Measurements from ENCODE around the gene IL13RA1.
"Not testable (repeated sequence)": the region's sequence is repeated elsewhere in the genome, so short reads cannot be mapped to it uniquely, and the experiment has no call there.

IL13RA1 gene

DNA sequence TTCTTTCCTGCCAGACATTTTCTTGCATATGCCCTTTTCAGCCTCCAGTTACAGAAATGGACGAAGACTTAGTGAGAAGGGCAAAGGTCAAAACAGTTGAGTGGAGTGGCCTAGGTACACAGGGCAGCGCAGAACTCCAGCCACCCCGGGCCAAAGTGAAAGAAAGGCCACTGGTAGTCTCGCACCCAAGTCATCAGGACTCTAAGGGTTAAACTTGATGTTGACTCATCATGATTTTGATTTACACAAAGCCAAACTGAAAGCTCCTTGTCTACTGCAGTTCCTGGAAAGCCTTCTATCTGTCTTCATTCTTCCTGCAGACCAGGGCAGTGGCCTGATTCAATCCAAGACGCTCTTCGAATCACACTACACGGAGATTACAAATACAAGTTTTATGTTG, 2.6 kb upstream of the IL13RA1 start:
- DNase-seq: peak; percentile 31
- no peaks in the 10 kb centered on the region for H3K36me3 ChIP-seq (replicated peaks)
- H3K4me3 ChIP-seq (ENCODE audit: low read depth, low read length): no peak overlapping the region
- no peak overlapping the region for H3K27ac ChIP-seq
- no peaks in the 10 kb centered on the region for H3K27me3 ChIP-seq (replicated peaks)
- in situ Hi-C loops (cut with HindIII; ENCODE audit: low pct_ligation_motif_present, low sequenced_read_pairs): no loop called here
- TF ChIP-seq, protein P1, sequence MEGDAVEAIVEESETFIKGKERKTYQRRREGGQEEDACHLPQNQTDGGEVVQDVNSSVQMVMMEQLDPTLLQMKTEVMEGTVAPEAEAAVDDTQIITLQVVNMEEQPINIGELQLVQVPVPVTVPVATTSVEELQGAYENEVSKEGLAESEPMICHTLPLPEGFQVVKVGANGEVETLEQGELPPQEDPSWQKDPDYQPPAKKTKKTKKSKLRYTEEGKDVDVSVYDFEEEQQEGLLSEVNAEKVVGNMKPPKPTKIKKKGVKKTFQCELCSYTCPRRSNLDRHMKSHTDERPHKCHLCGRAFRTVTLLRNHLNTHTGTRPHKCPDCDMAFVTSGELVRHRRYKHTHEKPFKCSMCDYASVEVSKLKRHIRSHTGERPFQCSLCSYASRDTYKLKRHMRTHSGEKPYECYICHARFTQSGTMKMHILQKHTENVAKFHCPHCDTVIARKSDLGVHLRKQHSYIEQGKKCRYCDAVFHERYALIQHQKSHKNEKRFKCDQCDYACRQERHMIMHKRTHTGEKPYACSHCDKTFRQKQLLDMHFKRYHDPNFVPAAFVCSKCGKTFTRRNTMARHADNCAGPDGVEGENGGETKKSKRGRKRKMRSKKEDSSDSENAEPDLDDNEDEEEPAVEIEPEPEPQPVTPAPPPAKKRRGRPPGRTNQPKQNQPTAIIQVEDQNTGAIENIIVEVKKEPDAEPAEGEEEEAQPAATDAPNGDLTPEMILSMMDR (IDR thresholded peaks at IDR 0.05; ENCODE audit: low read depth, low read length, missing control alignments): no peak

DNA sequence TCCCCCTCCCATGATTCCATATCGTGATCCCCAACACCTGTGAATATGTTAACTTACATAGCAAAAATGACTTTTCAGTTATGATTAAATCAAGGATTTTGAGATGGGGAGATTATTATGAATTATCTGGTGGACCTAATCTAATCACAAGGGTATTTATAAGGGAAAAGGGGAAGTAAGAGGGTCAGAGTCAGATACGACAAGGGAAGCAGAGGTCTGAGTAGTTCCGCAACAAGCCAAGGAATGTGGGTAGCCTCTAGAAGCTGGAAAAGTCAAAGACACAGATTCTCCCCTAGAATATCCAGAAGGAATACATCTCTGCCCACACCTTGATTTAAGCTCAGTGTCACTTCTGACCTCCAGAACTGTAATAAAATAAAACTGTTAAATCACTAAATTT, 1.0 kb upstream of the IL13RA1 start:
- Histone ChIP-seq H3K27me3 (replicated peaks) (no peaks in the 10 kb centered on the region), H3K36me3 (replicated peaks) (no peaks in the 10 kb centered on the region), H3K4me3 (ENCODE audit: low read depth, low read length) (no peak overlapping the region), H3K27ac (no peak overlapping the region)
- TF ChIP-seq, protein P1 (IDR thresholded peaks at IDR 0.05; ENCODE audit: low read depth, low read length, missing control alignments): no peak
- DNase-seq: no peak
- in situ Hi-C loops (cut with HindIII; ENCODE audit: low pct_ligation_motif_present, low sequenced_read_pairs): no loop called here

DNA sequence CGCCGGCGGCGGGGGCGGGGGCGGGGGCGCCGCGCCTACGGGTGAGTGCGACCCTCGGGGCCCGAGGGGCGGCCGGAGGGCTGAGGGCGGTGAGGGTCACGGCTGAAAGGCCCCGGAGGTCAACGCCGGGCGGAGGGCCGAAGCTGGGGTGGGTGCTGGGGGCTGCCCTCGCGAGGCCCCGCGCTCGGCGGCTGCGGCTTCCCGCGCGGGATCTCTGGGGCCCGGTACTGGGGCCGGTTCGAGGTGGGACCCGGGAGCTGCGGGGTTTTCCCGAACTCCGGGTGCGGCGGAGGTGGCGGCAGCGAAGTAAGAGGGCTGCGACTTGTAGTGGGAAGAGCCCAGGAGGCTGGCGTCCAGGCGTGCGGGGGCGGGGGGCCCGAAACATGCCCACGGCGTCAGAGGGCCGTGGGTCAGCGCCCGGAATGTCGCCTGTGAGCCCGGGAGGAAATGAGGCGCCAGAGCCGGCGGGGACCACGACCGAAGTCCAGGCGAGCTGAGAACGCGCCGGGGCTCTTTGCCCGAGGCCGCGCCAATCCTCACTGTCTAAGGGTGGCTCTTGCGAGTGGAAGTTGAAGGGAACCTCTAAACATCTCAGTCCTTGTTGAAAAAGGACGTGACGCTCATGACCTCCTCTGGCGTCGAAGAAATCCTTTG, 407 bp downstream of the IL13RA1 start:
- DNase-seq: no peak

DNA sequence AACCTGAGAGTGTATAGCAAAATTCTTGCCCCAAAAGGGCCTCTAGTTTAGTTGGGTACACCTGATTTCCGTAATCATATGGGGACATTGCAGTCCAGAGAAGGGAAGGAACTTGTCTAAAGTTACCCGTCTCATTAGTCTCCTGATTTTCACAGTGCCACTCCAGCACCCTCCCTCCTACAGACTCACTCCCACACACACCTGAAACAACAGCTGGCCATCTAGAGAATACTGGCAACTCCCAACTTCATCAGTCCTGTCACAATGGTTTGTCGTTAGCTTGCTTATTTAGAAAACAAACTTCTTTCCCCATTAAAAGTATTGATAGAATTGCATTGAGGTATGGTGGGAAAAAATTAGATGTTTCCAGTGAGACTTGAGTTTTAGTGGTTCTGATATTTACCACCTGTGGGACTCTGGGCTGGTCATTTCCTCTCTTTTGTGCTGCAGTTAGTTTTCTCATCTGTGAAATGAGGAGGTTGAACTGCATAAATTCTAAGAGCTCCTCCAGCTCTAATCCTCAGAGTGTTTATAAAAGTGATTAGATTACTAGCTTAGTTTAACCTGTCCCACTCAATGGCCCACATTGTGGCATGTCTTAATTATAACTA, 1.7 kb downstream of the IL13RA1 start:
- no peaks in the 10 kb centered on the region for H3K36me3 ChIP-seq (replicated peaks)
- no peak for DNase-seq
- no peak overlapping the region for H3K27ac ChIP-seq
- in situ Hi-C loops (cut with HindIII; ENCODE audit: low pct_ligation_motif_present, low sequenced_read_pairs): no loop called here
- no peak overlapping the region for H3K4me3 ChIP-seq (ENCODE audit: low read depth, low read length)
- TF ChIP-seq, protein P1 (IDR thresholded peaks at IDR 0.05; ENCODE audit: low read depth, low read length, missing control alignments): no peak
- H3K27me3 ChIP-seq (replicated peaks): no peaks in the 10 kb centered on the region

More for the DNA sequence above, 407 bp downstream of the IL13RA1 start:
- in situ Hi-C loops (cut with HindIII; ENCODE audit: low pct_ligation_motif_present, low sequenced_read_pairs): no loop called here
- Histone ChIP-seq H3K27ac (peak overlapping the region; percentile 78), H3K27me3 (replicated peaks) (no peaks in the 10 kb centered on the region), H3K4me3 (ENCODE audit: low read depth, low read length) (peak overlapping the region; percentile 67), H3K36me3 (replicated peaks) (no peaks in the 10 kb centered on the region)
- TF ChIP-seq, protein P1 (IDR thresholded peaks at IDR 0.05; ENCODE audit: low read depth, low read length, missing control alignments): no peak

DNA sequence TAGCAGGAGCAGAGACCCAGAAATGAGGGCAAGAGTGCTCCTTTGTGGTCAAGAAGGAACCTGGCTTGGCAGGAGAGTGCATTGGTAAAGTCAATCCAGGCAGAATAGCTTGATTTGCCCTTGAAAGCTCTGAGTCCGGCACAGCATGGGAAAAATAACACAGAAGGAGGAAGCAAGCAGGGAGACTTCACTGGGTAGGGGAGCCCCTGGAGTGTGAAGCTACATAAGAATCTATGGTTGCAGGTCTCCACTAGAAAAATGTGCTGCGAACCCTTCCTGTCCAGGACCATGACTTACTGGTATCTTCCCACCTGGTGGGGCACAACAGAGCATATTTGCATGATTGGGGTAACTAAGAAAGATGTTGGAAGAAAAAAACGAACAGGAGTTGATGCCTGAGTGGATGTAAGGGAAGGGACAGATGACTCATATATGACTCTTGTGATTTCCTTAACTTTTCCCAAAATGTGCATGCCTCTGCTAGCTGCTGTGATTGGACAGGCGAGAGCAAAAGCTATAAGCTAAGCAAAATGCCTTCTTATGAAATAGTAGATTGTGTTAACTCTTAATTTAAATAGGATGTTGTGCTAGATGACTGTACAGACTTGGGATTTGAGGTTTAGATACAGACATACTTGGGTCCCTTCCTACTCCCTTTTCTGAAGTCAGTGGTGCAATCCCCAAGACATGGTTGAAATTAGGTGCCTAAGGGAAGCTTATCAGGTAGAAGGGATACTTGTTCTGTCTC, 3.3 kb downstream of the IL13RA1 start:
- in situ Hi-C loops (cut with HindIII; ENCODE audit: low pct_ligation_motif_present, low sequenced_read_pairs): no loop called here
- H3K36me3 ChIP-seq (replicated peaks): no peaks in the 10 kb centered on the region
- H3K4me3 ChIP-seq (ENCODE audit: low read depth, low read length): no peak overlapping the region
- TF ChIP-seq, protein P1 (IDR thresholded peaks at IDR 0.05; ENCODE audit: low read depth, low read length, missing control alignments): no peak
- peak; percentile 57 for DNase-seq
- H3K27me3 ChIP-seq (replicated peaks): no peaks in the 10 kb centered on the region
- peak overlapping the region; percentile 43 for H3K27ac ChIP-seq

DNA sequence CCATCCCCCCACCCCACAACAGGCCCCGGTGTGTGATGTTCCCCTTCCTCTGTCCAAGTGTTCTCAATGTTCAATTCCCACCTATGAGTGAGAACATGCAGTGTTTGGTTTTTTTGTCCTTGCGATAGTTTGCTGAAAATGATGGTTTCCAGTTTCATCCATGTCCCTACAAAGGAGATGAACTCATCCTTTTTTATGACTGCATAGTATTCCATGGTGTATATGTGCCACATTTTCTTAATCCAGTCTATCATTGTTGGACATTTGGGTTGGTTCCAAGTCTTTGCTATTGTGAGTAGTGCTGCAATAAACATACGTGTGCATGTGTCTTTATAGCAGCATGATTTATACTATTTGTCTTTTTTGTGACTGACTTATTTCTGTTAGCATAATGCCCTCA, 5.1 kb downstream of the IL13RA1 start:
- H3K4me3 ChIP-seq (ENCODE audit: low read depth, low read length); in situ Hi-C loops (cut with HindIII; ENCODE audit: low pct_ligation_motif_present, low sequenced_read_pairs); H3K27ac ChIP-seq; H3K36me3 ChIP-seq (replicated peaks); H3K27me3 ChIP-seq (replicated peaks); DNase-seq: not testable (repeated sequence)

Data from brain microvascular endothelial cell (primary cell).